ENCODE measurements around the gene FHL2.
A peak's percentile ranks its signal among the peaks of the same experiment; 100 is the strongest.

FHL2 gene

DNA sequence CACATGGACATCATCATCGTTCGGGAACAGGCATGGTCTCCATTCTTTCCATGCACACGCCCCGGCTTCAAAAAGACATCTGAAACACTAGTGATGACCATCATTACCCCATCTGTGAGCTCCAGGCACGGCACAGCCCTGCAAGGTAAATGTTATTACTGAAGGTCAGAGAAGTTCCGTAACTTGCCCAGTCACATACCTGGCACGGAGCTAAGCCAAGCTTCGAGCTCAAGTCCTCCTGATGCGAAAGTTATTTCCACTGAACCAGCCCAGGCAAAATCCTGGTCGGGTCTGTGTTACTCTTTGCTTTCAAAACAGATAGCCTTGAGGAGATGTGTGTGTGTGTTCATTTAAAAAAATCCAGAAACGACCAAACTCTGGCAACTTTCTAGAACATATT is 22.8 kb downstream of the FHL2 start:
- no peak for DNase-seq (ENCODE audit: low read depth)
- TF ChIP-seq, protein P1, sequence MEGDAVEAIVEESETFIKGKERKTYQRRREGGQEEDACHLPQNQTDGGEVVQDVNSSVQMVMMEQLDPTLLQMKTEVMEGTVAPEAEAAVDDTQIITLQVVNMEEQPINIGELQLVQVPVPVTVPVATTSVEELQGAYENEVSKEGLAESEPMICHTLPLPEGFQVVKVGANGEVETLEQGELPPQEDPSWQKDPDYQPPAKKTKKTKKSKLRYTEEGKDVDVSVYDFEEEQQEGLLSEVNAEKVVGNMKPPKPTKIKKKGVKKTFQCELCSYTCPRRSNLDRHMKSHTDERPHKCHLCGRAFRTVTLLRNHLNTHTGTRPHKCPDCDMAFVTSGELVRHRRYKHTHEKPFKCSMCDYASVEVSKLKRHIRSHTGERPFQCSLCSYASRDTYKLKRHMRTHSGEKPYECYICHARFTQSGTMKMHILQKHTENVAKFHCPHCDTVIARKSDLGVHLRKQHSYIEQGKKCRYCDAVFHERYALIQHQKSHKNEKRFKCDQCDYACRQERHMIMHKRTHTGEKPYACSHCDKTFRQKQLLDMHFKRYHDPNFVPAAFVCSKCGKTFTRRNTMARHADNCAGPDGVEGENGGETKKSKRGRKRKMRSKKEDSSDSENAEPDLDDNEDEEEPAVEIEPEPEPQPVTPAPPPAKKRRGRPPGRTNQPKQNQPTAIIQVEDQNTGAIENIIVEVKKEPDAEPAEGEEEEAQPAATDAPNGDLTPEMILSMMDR (IDR thresholded peaks at IDR 0.05; ENCODE audit: insufficient read depth, low read depth, low read length, missing control alignments) = no peak
- no peak overlapping the region for H3K4me3 ChIP-seq (ENCODE audit: low read depth, low read length)

- H3K4me3 ChIP-seq (ENCODE audit: low read depth, low read length) = no peak overlapping the region
- DNase-seq (ENCODE audit: low read depth) = no peak
- TF ChIP-seq, protein P1 (IDR thresholded peaks at IDR 0.05; ENCODE audit: insufficient read depth, low read depth, low read length, missing control alignments) = no peak
These were observed 23.8 kb downstream of the FHL2 start for GRCh38 chr2:105375001-105375561.

- H3K4me3 ChIP-seq (ENCODE audit: low read depth, low read length) = peak overlapping the region; percentile 40
- peak; percentile 78 for DNase-seq (ENCODE audit: low read depth)
- TF ChIP-seq, protein P1 (IDR thresholded peaks at IDR 0.05; ENCODE audit: insufficient read depth, low read depth, low read length, missing control alignments) = no peak
These were observed 24.9 kb downstream of the FHL2 start for GRCh38 chr2:105373895-105374401.

DNA sequence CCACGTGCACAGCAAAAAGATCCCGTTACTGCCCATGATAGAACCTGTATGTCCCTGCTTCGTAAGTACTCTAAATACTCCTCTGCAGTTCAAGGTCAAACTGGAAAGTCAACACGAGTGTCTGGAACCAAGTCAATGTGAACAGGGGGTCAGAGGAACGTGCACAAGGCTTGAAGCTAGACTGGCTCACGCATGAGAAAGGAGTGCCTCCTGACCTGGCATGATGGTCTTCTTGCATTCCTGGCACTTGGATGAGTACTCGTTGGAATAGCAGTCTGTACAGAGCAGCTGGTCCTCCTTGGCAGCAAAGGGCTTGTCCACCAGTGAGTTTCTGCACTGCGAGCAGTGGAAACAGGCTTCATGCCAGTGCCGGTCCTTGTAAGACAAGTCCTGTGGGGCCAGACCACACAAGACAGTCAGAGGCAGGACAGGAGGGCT is 25.5 kb downstream of the FHL2 start:
- TF ChIP-seq, protein P1 (IDR thresholded peaks at IDR 0.05; ENCODE audit: insufficient read depth, low read depth, low read length, missing control alignments) = no peak
- H3K4me3 ChIP-seq (ENCODE audit: low read depth, low read length) = peak overlapping the region; percentile 40
- DNase-seq (ENCODE audit: low read depth) = no peak

DNA sequence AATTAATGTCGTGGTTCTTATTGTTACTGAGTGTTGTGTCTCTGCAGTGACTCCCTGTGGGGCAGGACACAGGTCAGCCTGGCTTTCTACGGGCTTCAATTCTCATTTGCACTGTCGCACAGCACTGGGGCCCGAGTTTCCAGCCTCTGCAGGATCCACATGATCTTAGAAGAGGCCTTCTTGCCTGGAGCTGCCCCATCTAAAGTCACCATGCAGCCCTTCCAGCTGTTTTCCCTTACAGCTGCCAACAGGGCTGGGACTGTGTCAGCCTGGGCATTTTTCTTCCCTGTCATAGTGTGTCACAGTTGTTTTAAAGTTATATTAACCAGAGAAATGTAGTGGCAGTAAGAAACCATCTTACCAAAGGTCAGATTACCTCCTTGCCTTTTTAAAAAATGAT is 27.0 kb downstream of the FHL2 start:
- H3K4me3 ChIP-seq (ENCODE audit: low read depth, low read length) = no peak overlapping the region
- TF ChIP-seq, protein P1 (IDR thresholded peaks at IDR 0.05; ENCODE audit: insufficient read depth, low read depth, low read length, missing control alignments) = no peak
- DNase-seq (ENCODE audit: low read depth) = no peak

- H3K4me3 ChIP-seq (ENCODE audit: low read depth, low read length) = no peak overlapping the region
These were observed 27.7 kb downstream of the FHL2 start for GRCh38 chr2:105371156-105371555.

More at GRCh38 chr2:105371156-105371555, 27.7 kb downstream of the FHL2 start:
- DNase-seq (ENCODE audit: low read depth) = no peak
- TF ChIP-seq, protein P1 (IDR thresholded peaks at IDR 0.05; ENCODE audit: insufficient read depth, low read depth, low read length, missing control alignments) = no peak
